ENCODE measurements around the gene FZD7.

Gene FZD7

DNA sequence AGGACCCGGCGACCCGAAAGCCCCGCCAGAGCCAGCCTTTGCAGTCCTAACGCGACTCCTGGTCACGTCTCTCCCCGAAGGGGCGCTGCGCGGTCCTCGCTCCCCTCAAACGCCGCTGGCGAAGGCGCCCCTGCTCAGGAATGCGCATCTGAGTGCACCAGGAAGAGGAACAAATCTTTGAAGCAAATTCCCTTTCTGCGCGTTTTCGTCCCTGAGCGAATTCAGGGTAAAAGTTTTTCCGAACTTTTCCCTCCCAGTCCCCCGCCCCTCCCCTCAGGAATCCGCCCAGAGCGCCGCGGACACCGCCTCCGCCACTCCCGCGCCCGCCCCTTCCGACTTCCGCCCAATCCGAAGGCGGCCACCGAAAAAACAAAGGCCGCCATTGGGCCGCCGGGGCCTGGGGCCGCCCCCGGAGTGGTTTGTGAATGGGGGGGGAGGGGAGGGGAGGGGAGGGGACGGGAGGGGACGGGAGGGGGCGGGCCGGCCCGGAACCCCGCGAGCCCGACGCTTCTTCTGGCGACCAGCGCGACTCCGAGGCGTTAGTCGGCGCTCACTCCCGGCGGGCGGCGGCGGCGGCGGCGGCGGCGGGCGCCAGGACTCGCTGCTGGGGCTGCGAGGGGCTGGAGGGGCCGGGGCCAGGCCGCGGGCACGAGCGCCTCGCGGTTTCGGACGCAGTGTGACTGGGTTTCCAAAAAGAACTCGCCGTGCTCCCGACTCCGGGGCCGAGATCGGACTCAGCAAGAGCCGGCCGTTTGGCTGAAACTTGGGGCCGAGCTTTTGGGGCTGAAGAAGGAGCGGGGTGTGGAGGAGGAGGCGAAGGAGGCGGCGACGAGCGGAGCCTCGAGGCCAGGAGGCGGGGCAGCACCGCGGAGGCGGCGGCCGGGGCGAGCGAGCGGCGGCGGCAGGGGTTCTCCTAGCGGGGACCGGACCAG lies at the start of gene FZD7:
FZD7 (plus strand) TSS at position 539 of the 932 bp plus-strand sequence. CDS start 793 bp downstream, outside the sequence.
- DNase-seq (ENCODE audit: low read depth in 2 of 2): peak; percentile 66 to 81

- no peak for DNase-seq (ENCODE audit: low read depth in 2 of 2)
Observed at GRCh38 chr2:201984333-201984732, 49.3 kb upstream of the FZD7 start.

DNA sequence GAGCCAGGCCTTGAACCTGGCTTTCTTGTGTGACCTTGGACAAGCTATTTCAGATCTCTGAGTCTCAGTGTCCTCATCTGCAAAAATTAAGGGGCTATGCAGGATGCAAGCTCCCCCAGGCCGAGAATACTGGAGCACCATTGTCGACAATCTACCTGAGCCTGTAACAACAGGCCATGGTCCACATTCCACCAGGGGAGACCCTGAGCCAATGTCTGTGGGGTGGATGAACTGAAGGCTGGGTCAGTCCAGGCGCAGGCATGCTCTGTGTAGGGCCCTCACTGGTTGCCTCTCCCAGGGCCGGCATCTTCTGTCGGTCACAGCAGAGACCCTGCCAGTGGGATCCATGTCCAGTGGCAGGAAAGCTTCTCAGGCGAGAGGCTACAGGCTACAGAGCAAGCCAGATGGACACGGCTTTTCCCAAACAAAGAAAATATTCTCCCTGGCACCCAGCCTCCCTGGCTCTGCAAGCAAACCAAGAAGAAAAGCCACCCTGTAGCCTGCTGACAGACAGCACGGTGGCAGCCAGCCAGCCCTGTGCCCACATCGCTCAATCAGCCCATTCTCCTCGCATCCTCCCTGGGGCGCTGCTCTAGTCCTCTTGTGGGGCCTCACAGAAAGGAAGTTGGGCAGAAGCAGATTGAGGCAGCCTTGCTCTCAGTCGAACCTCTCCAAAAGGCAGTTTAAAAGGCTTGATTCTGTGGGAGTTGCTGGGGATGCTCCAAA lies 48.7 kb upstream of the FZD7 start:
- no peak for DNase-seq (ENCODE audit: low read depth in 2 of 2)

GRCh38 chr2:201985728-201986462 lies 47.8 kb upstream of the FZD7 start:
- DNase-seq (ENCODE audit: low read depth in 2 of 2): no peak

GRCh38 chr2:201986463-201986735 lies 47.3 kb upstream of the FZD7 start:
- no peak for DNase-seq (ENCODE audit: low read depth in 2 of 2)

- no peak for DNase-seq (ENCODE audit: low read depth in 2 of 2)
Observed at GRCh38 chr2:201987426-201987825, 46.2 kb upstream of the FZD7 start.

- DNase-seq (ENCODE audit: low read depth in 2 of 2): no peak
Observed at GRCh38 chr2:201990069-201990468, 43.6 kb upstream of the FZD7 start.

- no peak for DNase-seq (ENCODE audit: low read depth in 2 of 2)
Observed at GRCh38 chr2:201992960-201993359, 40.7 kb upstream of the FZD7 start.

- DNase-seq (ENCODE audit: low read depth in 2 of 2): no peak
Observed at GRCh38 chr2:201994973-201995638, 38.5 kb upstream of the FZD7 start.

- no peak for DNase-seq (ENCODE audit: low read depth in 2 of 2)
Observed at GRCh38 chr2:201996006-201996405, 37.6 kb upstream of the FZD7 start.

DNA sequence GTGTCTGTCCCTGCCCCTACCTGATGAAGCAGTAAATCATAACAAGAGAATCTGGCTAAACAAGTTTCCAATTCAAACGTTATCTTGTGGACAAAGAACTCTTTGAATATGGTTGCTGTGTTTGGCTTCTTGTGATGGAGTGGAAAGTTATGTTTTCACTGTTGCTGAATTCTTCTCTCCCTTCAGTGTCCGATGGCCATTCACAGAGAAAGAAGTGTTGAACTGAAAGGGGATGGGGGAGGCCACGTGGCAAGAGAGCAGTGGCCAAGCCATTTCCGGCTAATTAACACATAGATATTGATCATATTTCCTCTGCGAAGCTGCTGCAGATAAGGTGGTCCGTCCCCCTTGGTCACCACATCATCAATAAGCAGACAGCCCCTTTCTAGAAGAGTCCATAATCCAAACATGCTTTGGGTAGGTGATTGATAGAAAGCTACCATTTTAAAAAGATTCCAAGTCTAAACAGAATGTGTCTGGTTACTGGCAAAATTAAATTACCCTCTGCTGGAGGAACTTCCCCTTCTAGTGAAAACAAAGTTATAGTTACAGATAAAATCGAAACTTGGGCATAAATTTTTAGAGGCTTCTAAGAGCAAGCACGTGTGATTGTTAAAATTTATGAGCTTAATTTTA lies 36.9 kb upstream of the FZD7 start:
- no peak for DNase-seq (ENCODE audit: low read depth in 2 of 2)

DNA sequence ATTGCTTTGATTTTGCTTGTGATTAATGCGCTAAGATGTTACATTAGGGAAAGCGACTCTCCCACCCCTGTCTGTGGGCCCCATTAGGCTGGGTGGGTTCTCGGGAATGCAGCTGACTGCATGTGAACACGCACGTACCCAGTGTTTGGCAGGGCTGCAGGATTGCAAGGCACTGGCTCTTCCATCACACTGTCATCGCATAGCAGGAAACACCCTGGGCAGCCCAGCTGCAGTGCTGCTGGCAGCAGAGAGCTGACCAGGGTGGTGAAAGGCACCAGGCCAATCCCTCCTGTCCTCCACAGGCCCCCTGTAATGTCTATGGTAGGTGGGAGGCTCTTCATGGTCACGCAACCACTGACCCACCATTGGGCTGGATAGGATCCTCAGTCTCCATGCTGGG lies 34.4 kb upstream of the FZD7 start:
- DNase-seq (ENCODE audit: low read depth in 2 of 2): no peak

DNA sequence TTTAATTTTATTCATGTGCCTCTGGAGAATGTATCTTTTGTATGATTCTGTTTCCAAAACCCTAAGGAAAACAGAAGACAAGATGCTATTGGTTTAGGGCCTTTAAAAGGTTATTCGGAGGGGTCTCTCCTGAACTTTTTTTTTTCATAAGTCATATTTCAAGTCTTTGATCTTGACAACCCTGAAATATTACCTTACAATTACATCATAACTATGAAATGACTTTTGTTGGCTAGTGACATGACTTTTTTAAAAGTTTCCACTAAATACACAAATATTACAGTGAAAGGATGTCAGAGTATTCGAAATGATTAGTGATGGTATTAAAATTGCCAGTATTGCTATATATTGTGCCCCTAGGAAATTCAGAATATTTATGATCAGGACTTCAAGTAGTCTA lies 31.8 kb upstream of the FZD7 start:
- DNase-seq (ENCODE audit: low read depth in 2 of 2): no peak

- no peak for DNase-seq (ENCODE audit: low read depth in 2 of 2)
Observed at GRCh38 chr2:202002381-202002780, 31.3 kb upstream of the FZD7 start.

GRCh38 chr2:202005272-202005887 lies 28.3 kb upstream of the FZD7 start:
- no peak for DNase-seq (ENCODE audit: low read depth in 2 of 2)

DNA sequence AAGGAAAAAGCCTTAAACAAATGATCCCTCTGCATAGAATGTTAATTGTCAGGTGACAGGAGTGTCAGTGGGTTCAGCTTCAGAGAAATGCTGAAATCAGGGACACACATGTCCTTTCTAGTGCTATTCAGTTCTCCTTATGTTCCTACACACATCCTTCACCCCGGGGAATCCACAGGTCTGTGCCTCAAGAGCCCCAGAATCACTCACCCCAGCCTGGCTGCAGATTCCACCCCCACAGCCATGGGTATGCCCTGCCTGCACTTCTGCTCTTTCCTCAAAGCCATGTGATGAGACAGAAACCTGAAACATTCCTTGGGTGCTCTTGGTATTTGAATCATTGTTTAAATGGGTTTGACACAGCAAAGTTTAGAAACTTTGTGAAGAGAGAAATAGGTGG lies 27.4 kb upstream of the FZD7 start:
- DNase-seq (ENCODE audit: low read depth in 2 of 2): no peak

DNA sequence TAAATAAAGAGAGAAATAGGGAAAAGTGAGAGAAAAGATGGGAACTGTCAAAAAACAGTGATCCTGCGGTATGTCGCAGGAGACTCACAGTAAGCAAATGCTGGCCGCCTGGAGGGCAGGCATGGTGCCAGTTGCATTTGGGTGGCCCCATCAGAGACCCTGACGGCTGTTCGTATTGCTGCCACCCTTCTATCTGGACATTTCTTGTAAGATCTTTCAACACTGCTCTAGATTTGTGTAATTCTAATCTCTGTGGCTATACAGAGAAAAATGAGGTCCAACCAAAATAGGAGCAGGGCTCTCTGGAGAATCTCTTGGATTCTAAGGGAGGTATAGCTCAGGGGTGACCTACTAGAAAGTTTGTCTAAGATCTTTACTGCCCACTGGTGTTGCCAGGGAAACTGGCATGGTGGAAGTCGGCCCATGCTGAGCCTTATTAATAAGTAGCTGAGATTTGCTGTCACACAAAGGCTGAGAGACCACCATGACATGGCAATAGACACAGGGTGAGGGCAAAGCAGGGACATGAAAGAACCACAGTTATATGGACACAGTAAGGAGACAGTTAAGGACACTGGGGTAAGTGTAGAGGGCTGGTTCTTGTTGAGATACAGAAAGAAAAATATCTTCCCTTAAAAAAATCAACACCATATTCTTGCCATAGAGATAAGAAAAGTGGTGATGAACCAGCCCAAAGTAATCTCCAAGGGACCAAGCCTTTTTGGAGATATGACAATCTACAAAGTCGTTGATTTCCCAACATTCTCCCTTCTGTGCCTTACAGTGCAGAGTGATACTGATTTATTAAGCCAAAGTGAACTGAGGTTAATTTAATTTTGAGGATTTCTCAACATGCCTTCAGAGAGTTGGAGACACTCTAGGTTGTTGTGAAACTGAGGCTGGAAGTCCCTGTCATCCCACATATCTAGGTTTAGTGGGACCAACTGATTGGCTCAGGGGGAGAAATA lies 26.4 kb upstream of the FZD7 start:
- no peak for DNase-seq (ENCODE audit: low read depth in 2 of 2)

DNA sequence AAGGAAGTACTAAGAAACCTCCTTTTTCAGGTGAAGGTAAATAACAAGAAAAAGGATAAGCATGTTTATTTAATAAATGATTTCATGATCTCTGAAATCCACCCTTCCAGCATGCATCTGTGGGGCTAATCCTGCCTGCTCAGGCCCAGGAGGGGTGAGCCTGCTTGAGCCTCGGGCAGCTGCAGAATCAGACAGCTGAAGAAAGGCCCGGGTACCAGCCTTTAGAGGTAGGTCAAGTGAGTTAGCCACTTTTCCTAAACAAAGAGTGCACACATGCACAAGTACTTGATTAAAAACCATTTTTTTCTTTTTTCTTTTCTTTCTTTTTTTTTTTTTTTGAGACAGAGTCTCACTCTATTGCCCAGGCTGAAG lies 25.7 kb upstream of the FZD7 start:
- no peak for DNase-seq (ENCODE audit: low read depth in 2 of 2)

DNA sequence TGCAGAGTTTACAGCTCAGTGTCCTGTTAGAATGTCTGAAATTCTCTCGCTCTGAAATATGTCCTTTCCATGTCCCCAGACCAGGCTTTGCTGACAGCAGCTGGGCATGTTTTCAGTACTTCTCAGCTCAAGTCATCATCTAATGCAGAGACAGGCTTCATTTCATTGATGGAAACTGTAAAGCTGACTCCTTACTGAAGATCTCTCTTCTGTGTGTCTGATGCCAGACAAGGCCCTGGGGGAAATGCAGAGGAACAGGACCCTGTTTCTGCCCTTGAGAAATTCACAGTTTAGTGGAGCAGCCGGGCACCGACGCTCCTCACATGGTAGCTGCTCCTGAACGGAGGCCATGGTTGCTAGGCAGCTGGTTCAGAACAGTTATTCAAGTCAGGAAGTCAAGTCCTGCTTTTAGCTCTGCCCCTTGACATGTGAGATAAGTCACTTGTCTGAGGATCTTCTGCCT lies 24.6 kb upstream of the FZD7 start:
- DNase-seq (ENCODE audit: low read depth in 2 of 2): no peak

GRCh38 chr2:202009581-202009980 lies 24.1 kb upstream of the FZD7 start:
- no peak for DNase-seq (ENCODE audit: low read depth in 2 of 2)
